HL-60/S4 treated with retinoic acid at 250 ng/mL for 4 days and 3 days (cell line): ENCODE measurements around the gene NOX4.
"Not testable (repeated sequence)": the region's sequence is repeated elsewhere in the genome, so short reads cannot be mapped to it uniquely, and the experiment has no call there.

ENCODE experiments used
- in situ Hi-C: fragments of 300-500 bp; cut with MboI; formaldehyde crosslinking; loops from 2 replicates; pipeline ENCODE4 v1.7.0; 2022; ENCODE audit warnings: low sequenced_read_pairs

Gene NOX4

GRCh38 chr11:89382986-89383385 lies 108.2 kb downstream of the NOX4 start:
- in situ Hi-C loops: not testable (repeated sequence)

GRCh38 chr11:89381094-89381493 lies 110.1 kb downstream of the NOX4 start:
- in situ Hi-C loops: no loop called here

GRCh38 chr11:89379976-89380771 lies 111.0 kb downstream of the NOX4 start:
- in situ Hi-C loops: not testable (repeated sequence)

GRCh38 chr11:89378986-89379385 lies 112.2 kb downstream of the NOX4 start:
- in situ Hi-C loops: not testable (repeated sequence)

- in situ Hi-C loops: not testable (repeated sequence)
Observed at GRCh38 chr11:89369356-89369755, 121.8 kb downstream of the NOX4 start.

- in situ Hi-C loops: not testable (repeated sequence)
Observed at GRCh38 chr11:89364856-89365255, 126.3 kb downstream of the NOX4 start.

GRCh38 chr11:89361734-89362133 lies 129.4 kb downstream of the NOX4 start:
- in situ Hi-C loops: no loop called here

GRCh38 chr11:89359208-89359607 lies 132.0 kb downstream of the NOX4 start:
- in situ Hi-C loops: not testable (repeated sequence)

- in situ Hi-C loops: no loop called here
Observed at GRCh38 chr11:89358761-89359160, 132.4 kb downstream of the NOX4 start.

- in situ Hi-C loops: no loop called here
Observed at GRCh38 chr11:89355646-89356045, 135.5 kb downstream of the NOX4 start.

- in situ Hi-C loops: not testable (repeated sequence)
Observed at GRCh38 chr11:89354513-89354912, 136.7 kb downstream of the NOX4 start.

GRCh38 chr11:89347071-89347470 lies 144.1 kb downstream of the NOX4 start:
- in situ Hi-C loops: no loop called here

- in situ Hi-C loops: no loop called here
Observed at GRCh38 chr11:89346601-89347000, 144.6 kb downstream of the NOX4 start.

GRCh38 chr11:89342880-89343572 lies 148.1 kb downstream of the NOX4 start:
- in situ Hi-C loops: not testable (repeated sequence)

GRCh38 chr11:89340450-89340849 lies 150.7 kb downstream of the NOX4 start:
- in situ Hi-C loops: not testable (repeated sequence)

GRCh38 chr11:89338073-89338472 lies 153.1 kb downstream of the NOX4 start:
- in situ Hi-C loops: not testable (repeated sequence)

- in situ Hi-C loops: not testable (repeated sequence)
Observed at GRCh38 chr11:89337100-89337650, 154.0 kb downstream of the NOX4 start.

GRCh38 chr11:89333704-89334103 lies 157.5 kb downstream of the NOX4 start:
- in situ Hi-C loops: not testable (repeated sequence)

- in situ Hi-C loops: not testable (repeated sequence)
Observed at GRCh38 chr11:89331940-89332339, 159.2 kb downstream of the NOX4 start.

GRCh38 chr11:89327885-89328284 lies 163.3 kb downstream of the NOX4 start:
- in situ Hi-C loops: no loop called here

- in situ Hi-C loops: no loop called here
Observed at GRCh38 chr11:89321401-89321800, 169.8 kb downstream of the NOX4 start.

- in situ Hi-C loops: not testable (repeated sequence)
Observed at GRCh38 chr11:89310607-89311006, 180.6 kb downstream of the NOX4 start.
